Erythroblast (primary cell): ENCODE results near the gene NCAM2.

ENCODE experiments used
- GATA1 ChIP-seq: IDR thresholded peaks from 2 replicates; pipeline ENCODE4 v1.6.1; 2011; ENCODE audit warnings: low read depth, mild to moderate bottlenecking, control low read depth, low read length, moderate library complexity
- POLR2A ChIP-seq: IDR thresholded peaks from 2 replicates; pipeline ENCODE4 v1.6.1; 2011; ENCODE audit warnings: mild to moderate bottlenecking, low read length

DNA sequence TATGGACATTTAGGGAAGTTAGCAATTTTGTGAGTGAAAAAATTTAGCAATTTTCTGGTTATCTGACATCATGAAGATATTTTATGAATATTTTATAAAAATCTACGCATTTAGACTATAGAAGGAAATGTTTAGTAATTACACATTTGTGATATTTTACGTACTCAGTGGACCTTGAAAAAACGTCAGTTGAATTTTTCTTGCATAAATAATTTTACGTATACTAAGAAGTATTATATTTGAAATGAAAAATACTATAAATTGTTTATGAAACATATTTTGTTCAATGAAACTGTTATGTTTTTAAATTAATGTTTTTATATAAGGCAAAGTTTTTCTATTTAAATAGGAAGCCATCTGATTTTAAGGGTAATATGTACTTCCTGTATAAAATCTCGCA lies 462.8 kb downstream of the NCAM2 start:
- TF ChIP-seq POLR2A (no peak), GATA1 (no peak)
